ENCODE data around the gene UPK3BL2. TPM values are rescaled to one million over a fixed set of nuclear protein-coding genes. Genes with fewer than 3 reads are reported as not detected.
"Not testable (repeated sequence)": the region's sequence is repeated elsewhere in the genome, so short reads cannot be mapped to it uniquely, and the experiment has no call there.

Gene UPK3BL2
- total RNA-seq, 1 experiment from 2014 or later, result 4.6 TPM

- H3K4me2 ChIP-seq (ENCODE audit: insufficient read depth, insufficient read length, low read length); H3K18ac ChIP-seq (ENCODE audit: insufficient read length, low read depth, low read length); H3K27me3 ChIP-seq (ENCODE audit: insufficient read depth, low read length); H2AFZ ChIP-seq (ENCODE audit: low read length); H4K20me1 ChIP-seq (ENCODE audit: control insufficient read depth, insufficient read depth, insufficient read length); H4K8ac ChIP-seq (replicated peaks; ENCODE audit: insufficient read length, low read depth, low read length); H3K23ac ChIP-seq (ENCODE audit: insufficient read length, low read depth, low read length); H3K79me1 ChIP-seq (ENCODE audit: insufficient read depth, low read depth, low read length, poor library complexity, severe bottlenecking); H2BK12ac ChIP-seq (ENCODE audit: insufficient read length, low read depth, low read length); H3K27ac ChIP-seq (ENCODE audit: insufficient read length, low read depth, low read length); H4K5ac ChIP-seq (ENCODE audit: insufficient read length, low read depth, low read length); H2BK20ac ChIP-seq (ENCODE audit: low read depth, low read length, poor library complexity, severe bottlenecking); H2AK5ac ChIP-seq (ENCODE audit: insufficient read length, low read length); H3K14ac ChIP-seq (ENCODE audit: insufficient read depth, low read length); H3K4me1 Mint-ChIP-seq; H3K56ac ChIP-seq (ENCODE audit: insufficient read length, low read depth, low read length); H3K9me3 ChIP-seq (ENCODE audit: control insufficient read depth, low read depth, low read length); H3K36me3 Mint-ChIP-seq (ENCODE audit: insufficient read depth in 1 of 3, low read depth in 3 of 3); H3T11ph ChIP-seq (ENCODE audit: low read length); H3K4me1 ChIP-seq (ENCODE audit: insufficient read depth, low read length); H3K79me2 ChIP-seq (ENCODE audit: insufficient read depth, low read length); H3K23me2 ChIP-seq (ENCODE audit: insufficient read length, low read depth, low read length, poor library complexity, severe bottlenecking); H3K27ac Mint-ChIP-seq; H3K4ac ChIP-seq (ENCODE audit: low read depth, low read length); H2BK120ac ChIP-seq (ENCODE audit: low read depth, low read length, poor library complexity, severe bottlenecking); H3K9me3 Mint-ChIP-seq; H3K27me3 Mint-ChIP-seq (ENCODE audit: low read depth); H3K9ac ChIP-seq (ENCODE audit: extremely low read depth, insufficient read length, low read length); H2BK15ac ChIP-seq (ENCODE audit: low read depth, low read length); H2BK5ac ChIP-seq (ENCODE audit: insufficient read length, low read length); H4K91ac ChIP-seq (ENCODE audit: insufficient read length, low read depth, low read length): not testable (repeated sequence)
- no CpG with 5 or more reads among the region's 61 CpGs for WGBS (ENCODE audit: extremely low coverage, insufficient read length, low lambda C conversion rate)
- DNase-seq, result peak; percentile 4
- peak within 1 kb of the TSS in 1 of 2 experiments; percentile 62; a peak in 1 of 5 replicates for H3K4me3 Mint-ChIP-seq
These were observed 25.8 kb downstream of the UPK3BL2 start, which contains the start of gene RASA4B for GRCh38 chr7:102517550-102518147. Gene RASA4B, minus strand, starts transcription at chr7:102517777. Its CDS starts 67 bp downstream, at chr7:102517710.

- not testable (repeated sequence) for H3K9me3 ChIP-seq (ENCODE audit: control insufficient read depth, low read depth, low read length); H3K4me1 ChIP-seq (ENCODE audit: insufficient read depth, low read length); H3K9ac ChIP-seq (ENCODE audit: extremely low read depth, insufficient read length, low read length); H2BK5ac ChIP-seq (ENCODE audit: insufficient read length, low read length); H2BK12ac ChIP-seq (ENCODE audit: insufficient read length, low read depth, low read length); H4K5ac ChIP-seq (ENCODE audit: insufficient read length, low read depth, low read length); H3T11ph ChIP-seq (ENCODE audit: low read length); H3K27me3 Mint-ChIP-seq (ENCODE audit: low read depth); H3K23ac ChIP-seq (ENCODE audit: insufficient read length, low read depth, low read length); H3K9me3 Mint-ChIP-seq; H3K27me3 ChIP-seq (ENCODE audit: insufficient read depth, low read length); H3K79me2 ChIP-seq (ENCODE audit: insufficient read depth, low read length); H3K4me3 Mint-ChIP-seq; H2AK5ac ChIP-seq (ENCODE audit: insufficient read length, low read length); H3K14ac ChIP-seq (ENCODE audit: insufficient read depth, low read length); H3K23me2 ChIP-seq (ENCODE audit: insufficient read length, low read depth, low read length, poor library complexity, severe bottlenecking); H3K27ac ChIP-seq (ENCODE audit: insufficient read length, low read depth, low read length); DNase-seq; H3K18ac ChIP-seq (ENCODE audit: insufficient read length, low read depth, low read length); H4K20me1 ChIP-seq (ENCODE audit: control insufficient read depth, insufficient read depth, insufficient read length); H3K4ac ChIP-seq (ENCODE audit: low read depth, low read length); H3K4me1 Mint-ChIP-seq; H2BK120ac ChIP-seq (ENCODE audit: low read depth, low read length, poor library complexity, severe bottlenecking); H2BK20ac ChIP-seq (ENCODE audit: low read depth, low read length, poor library complexity, severe bottlenecking); H3K27ac Mint-ChIP-seq; H3K56ac ChIP-seq (ENCODE audit: insufficient read length, low read depth, low read length); H4K8ac ChIP-seq (replicated peaks; ENCODE audit: insufficient read length, low read depth, low read length); H2BK15ac ChIP-seq (ENCODE audit: low read depth, low read length); H4K91ac ChIP-seq (ENCODE audit: insufficient read length, low read depth, low read length); H2AFZ ChIP-seq (ENCODE audit: low read length); H3K4me2 ChIP-seq (ENCODE audit: insufficient read depth, insufficient read length, low read length); H3K36me3 Mint-ChIP-seq (ENCODE audit: insufficient read depth in 1 of 3, low read depth in 3 of 3); H3K79me1 ChIP-seq (ENCODE audit: insufficient read depth, low read depth, low read length, poor library complexity, severe bottlenecking)
- WGBS (ENCODE audit: extremely low coverage, insufficient read length, low lambda C conversion rate), result no CpG with 5 or more reads among the region's 10 CpGs
These were observed 26.5 kb downstream of the UPK3BL2 start for GRCh38 chr7:102516951-102517350.

All from H9 (cell line).